HPDE6-E6E7 (cell line): ENCODE data around the gene RFNG.

Source experiments
- DNase-seq: peaks from one replicate; pipeline ENCODE4 v3.0.0; 2011; ENCODE audit warnings: missing footprints; ENCODE audit errors: extremely low spot score

The RFNG gene

GRCh38 chr17:82058230-82058854 is 6.7 kb upstream of the RFNG start:
- DNase-seq = no peak

GRCh38 chr17:82056729-82057621 is 5.4 kb upstream of the RFNG start:
- no peak for DNase-seq

- DNase-seq = no peak
Measured at GRCh38 chr17:82055965-82056728, 4.5 kb upstream of the RFNG start.

- no peak for DNase-seq
Measured at GRCh38 chr17:82055023-82055964, 3.7 kb upstream of the RFNG start.

- DNase-seq = no peak
Measured at GRCh38 chr17:82054351-82055022, 2.9 kb upstream of the RFNG start.

- DNase-seq = no peak
Measured at GRCh38 chr17:82053556-82054263, 2.1 kb upstream of the RFNG start.

GRCh38 chr17:82053130-82053529 is 1.5 kb upstream of the RFNG start:
- no peak for DNase-seq

GRCh38 chr17:82052638-82053059 is 1.0 kb upstream of the RFNG start:
- DNase-seq = no peak

- DNase-seq = no peak
Measured at GRCh38 chr17:82050761-82051641, 610 bp downstream of the RFNG start.

- DNase-seq = no peak
Measured at GRCh38 chr17:82050152-82050760, 1.4 kb downstream of the RFNG start.

GRCh38 chr17:82049521-82049971 is 2.1 kb downstream of the RFNG start:
- DNase-seq = no peak

GRCh38 chr17:82049106-82049505 is 2.5 kb downstream of the RFNG start:
- no peak for DNase-seq

- DNase-seq = no peak
Measured at GRCh38 chr17:82048571-82048971, 3.0 kb downstream of the RFNG start.

GRCh38 chr17:82047914-82048570 is 3.6 kb downstream of the RFNG start:
- no peak for DNase-seq

GRCh38 chr17:82047379-82047778 is 4.2 kb downstream of the RFNG start:
- no peak for DNase-seq

- no peak for DNase-seq
Measured at GRCh38 chr17:82046903-82047302, 4.7 kb downstream of the RFNG start.

- DNase-seq = no peak
Measured at GRCh38 chr17:82045936-82046484, 5.6 kb downstream of the RFNG start.

GRCh38 chr17:82043507-82043906 is 8.1 kb downstream of the RFNG start:
- DNase-seq = no peak
